ENCODE data around the gene NOS1.

Gene NOS1

DNA sequence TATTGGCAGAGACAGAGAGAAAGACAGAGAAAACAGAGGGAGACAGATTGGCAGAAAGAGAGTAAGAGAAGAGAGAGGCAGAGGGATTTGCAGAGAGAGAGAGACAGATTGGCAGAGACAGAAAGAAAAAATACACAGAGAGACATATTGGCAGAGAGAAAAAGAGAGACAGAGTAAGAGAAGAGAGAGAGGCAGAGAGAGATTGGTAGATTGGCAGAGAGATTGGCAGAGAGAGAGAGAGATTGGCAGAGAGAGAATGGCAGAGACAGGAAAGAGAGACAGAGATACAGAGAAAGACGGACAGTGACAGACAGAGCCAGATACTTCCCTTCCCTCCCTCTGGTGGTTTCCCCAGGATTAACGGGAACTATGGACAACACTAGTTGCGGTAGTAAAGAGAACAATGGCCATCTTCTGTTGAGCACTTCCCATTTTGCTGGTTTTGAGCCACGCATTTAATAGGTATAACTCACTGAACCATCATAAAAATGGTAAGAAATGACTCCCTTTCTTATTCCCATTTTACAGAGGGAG lies 2.6 kb upstream of the NOS1 start:
- DNase-seq (ENCODE audit: low spot score) = no peak

DNA sequence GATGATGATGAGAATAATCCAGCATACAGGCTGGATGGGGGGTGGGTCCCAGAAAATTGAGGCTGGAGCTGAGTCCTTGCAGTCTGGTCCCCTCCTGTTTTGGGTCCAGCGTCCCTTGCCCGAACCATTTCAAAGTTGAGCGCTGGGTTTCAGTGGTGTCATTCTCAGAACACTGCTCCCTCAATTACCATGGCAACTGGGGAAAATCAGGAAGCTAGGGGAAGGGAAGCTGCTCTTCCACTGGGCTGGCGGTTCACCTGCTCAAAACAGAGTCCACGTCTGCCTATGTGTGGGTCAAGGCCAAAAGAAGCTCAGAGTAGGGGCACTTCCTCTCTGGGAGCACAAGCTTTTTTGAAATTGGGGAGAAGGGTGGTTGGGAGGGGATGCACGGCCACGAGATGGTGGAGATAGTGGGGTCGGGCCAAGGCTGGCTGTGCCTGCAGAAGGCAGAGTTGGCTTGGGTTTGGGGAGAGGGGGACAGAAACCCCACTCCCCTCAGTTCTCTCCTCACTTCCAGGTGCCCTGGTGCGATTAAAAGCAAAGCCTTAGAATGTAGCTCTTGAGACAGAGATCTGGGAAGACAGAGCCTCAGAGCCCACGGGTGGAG lies 1.7 kb upstream of the NOS1 start:
- DNase-seq (ENCODE audit: low spot score) = no peak

GRCh38 chr12:117362391-117362790 lies 965 bp upstream of the NOS1 start:
- DNase-seq (ENCODE audit: low spot score) = no peak

- DNase-seq (ENCODE audit: low spot score) = no peak
These were observed 479 bp upstream of the NOS1 start for GRCh38 chr12:117361905-117362304.

GRCh38 chr12:117360551-117361346 lies 677 bp downstream of the NOS1 start:
- no peak for DNase-seq (ENCODE audit: low spot score)

- no peak for DNase-seq (ENCODE audit: low spot score)
These were observed 1.2 kb downstream of the NOS1 start for GRCh38 chr12:117360222-117360550.

- no peak for DNase-seq (ENCODE audit: low spot score)
These were observed 2.2 kb downstream of the NOS1 start for GRCh38 chr12:117359029-117359845.

- no peak for DNase-seq (ENCODE audit: low spot score)
These were observed 5.4 kb downstream of the NOS1 start for GRCh38 chr12:117356048-117356447.

GRCh38 chr12:117352883-117353282 lies 8.5 kb downstream of the NOS1 start:
- no peak for DNase-seq (ENCODE audit: low spot score)

DNA sequence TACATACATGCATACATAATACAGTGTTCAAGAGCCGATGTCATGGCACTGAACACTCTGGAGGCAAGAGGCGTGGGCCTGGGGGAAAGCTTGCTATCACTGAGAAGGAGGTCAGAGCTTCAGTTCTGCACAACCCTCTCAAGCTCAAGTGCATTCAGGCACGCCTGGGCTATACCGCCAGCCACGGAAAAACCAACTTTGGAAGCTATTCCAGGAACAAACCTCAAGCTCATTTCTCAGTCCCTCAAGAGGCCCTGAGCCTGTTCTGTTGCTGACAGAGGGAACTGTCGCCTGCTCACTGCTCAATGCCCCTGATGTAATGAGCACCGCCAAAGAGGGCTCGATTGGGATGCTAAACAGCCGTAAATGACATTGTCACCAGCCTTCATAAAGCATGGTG lies 9.2 kb downstream of the NOS1 start:
- DNase-seq (ENCODE audit: low spot score) = no peak

- DNase-seq (ENCODE audit: low spot score) = no peak
These were observed 11.3 kb downstream of the NOS1 start for GRCh38 chr12:117350140-117350539.

DNA sequence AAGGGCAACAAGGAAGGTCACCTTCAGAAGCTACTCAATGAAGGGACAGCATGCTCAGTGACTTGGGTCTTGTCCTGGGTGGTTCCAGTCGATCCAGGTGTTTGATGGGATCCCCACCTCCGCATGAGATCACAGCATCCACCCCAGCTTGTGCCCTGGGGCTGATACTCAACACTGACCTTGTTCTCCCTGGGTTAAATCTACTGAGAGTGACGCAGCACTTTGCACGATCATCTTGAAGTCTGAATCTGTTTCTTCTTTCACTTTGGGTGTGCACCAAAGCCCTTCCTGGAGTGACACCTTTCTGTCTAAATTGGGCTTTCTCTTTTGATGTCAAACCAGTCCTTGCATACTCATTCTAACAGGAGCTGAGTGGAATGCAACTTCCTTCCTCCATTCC lies 13.8 kb downstream of the NOS1 start:
- DNase-seq (ENCODE audit: low spot score) = no peak

DNA sequence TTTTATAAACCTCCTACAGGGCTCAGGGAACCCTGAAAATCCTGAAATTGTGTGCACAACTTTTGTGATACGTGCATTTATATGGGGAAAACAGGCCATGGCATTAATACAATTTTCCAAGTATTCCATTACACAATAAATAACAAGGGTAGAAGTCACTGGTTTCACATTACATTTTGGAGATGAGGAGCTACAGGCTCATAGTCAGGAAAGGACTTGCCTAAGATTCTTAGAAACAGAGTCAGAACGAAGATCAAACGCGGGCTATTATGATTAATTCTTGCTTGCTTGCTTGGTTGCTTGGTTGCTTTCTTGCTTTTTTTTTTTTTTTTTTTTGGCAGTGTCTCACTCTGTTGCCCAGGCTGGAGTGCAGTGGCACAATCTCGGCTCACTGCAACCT lies 16.7 kb downstream of the NOS1 start:
- DNase-seq (ENCODE audit: low spot score) = no peak

DNA sequence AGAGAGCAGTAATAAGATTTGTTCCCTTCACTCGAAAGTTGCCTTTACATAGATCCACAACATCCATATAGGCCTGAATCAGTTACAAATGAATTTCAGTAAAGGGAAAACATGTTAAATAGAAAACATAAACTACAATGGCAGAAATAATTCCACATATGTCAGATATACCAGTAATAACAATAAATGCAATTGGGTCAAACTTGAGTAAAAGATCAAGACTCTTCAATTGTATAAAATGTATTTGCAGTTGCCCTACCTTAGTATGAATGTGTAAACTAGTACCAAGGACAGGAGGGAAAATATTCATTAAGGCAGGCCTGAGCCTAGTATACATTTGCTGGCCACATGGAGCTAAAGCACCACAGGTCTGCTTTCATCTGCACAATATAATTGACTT lies 17.6 kb downstream of the NOS1 start:
- no peak for DNase-seq (ENCODE audit: low spot score)

DNA sequence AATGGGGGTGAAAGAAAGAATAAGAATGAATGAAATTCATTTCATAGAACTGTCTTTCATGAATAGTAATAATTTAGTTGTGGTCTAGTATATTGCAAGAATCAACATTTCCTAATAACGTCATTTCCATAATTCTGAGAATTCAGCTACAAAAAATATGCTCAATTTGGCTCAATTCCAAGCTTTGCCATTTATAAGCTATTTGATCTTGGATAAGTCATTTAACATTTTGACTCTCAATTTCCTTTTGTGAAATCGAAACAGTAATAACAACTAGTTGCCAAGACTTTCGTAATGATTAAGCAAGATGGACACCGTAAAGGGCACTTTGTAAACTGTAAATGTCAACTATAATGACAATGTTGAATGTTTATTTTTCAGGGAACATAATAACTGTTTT lies 18.1 kb downstream of the NOS1 start:
- no peak for DNase-seq (ENCODE audit: low spot score)

- no peak for DNase-seq (ENCODE audit: low spot score)
These were observed 18.7 kb downstream of the NOS1 start for GRCh38 chr12:117342682-117343081.

DNA sequence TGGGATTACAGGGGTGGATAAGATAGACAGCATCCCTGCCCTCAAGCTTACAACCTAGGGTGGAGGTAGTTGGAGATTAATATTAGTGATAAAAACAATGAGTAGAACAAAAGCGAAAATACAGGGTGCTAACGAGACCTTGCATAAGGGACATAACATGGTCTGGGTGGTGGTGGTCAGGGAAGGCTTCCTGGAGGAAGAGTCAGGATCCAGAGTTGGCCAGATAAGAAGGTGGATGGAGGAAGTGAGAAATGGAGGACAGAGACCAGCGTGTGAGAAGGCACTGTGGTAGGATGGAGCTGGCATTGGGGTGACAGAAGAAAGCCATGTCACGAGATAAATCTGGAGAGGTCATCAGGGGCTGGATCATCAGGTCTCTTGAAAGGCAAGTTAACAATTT lies 19.2 kb downstream of the NOS1 start:
- no peak for DNase-seq (ENCODE audit: low spot score)

GRCh38 chr12:117339104-117339503 lies 22.3 kb downstream of the NOS1 start:
- no peak for DNase-seq (ENCODE audit: low spot score)

DNA sequence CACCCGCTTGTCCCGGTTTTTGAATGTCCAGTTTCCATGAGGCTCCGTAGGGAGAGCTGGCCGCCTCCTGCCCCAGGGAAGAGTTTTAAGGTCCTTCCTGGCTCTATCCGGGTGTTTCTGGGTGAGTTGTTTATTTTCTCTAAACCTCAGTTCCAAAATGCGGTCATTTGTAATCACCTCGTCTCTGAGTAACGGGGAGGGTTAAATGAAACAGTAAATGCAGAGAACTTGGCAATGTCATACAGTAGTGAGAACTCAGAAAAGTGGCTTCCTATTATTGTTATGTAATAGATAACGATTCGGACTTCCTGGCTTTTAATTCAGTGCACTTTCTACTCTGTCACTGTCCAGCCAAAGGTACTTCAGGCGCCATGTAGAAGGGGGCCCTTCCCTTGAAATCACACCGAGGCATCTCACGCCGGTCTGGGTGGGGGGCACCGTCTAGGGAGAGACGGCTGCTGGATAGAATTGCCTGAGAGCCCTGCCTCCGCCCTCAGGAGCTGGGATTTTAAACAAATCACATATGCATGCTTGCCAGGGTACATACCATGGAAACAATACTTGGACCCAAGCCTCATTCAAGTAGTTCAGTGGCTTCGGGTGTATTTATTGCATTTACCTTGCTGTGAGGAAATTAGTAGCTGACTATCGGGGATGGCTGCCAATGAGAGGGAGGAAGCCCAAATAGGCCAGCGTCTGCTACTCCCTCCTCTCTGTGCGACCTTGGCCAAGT lies 26.4 kb downstream of the NOS1 start:
- DNase-seq (ENCODE audit: low spot score) = no peak

DNA sequence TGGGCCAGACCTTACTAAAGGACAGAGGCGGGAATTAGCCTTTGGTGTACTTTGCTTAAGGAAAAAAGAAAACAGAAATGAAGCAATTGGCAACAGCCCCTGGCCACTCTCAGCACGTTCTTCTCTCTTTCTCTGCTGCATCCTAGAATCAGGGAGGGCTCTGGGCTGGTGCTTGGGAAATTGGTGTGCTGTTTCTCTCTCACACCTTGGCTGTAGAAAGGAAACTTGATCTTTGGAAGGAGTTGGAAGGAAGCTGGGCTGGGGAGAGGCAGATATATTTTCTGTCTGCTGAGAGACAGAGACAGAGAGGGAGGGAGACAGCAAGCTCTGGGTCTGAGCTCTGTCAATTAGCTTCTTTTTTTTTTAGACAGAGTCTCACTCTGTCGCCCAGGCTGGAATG lies 27.4 kb downstream of the NOS1 start:
- no peak for DNase-seq (ENCODE audit: low spot score)

GRCh38 chr12:117333331-117333881 lies 28.0 kb downstream of the NOS1 start:
- DNase-seq (ENCODE audit: low spot score) = no peak

DNA sequence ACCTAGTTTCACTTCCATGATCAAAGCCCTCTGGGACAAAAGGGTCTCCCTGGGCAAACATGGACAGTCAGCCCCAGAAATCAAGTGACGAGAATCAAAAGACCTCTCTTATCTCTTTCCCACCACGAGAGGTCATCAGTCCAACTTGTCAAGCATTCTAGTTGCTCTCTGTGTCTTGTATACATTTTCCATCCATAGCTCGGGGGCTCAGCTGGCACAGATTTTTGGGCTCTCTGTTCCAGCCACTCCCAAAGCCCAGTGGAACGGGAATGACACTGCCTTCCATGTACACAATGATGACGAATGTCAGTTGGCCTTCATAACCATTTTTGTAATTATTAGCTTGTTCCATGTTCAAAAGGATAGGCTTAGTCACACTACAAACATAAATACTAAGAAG lies 29.7 kb downstream of the NOS1 start:
- no peak for DNase-seq (ENCODE audit: low spot score)

Data from hepatic stellate cell (primary cell).